HepG2 (cell line): ENCODE results near the gene CEP131. TPM values are rescaled to one million over a fixed set of nuclear protein-coding genes. Genes with fewer than 3 reads are reported as not detected.

ENCODE experiments used
- AHDC1 ChIP-seq: sonication (generic); formaldehyde crosslinking; IDR thresholded peaks from 2 replicates; pipeline ENCODE4 v1.5.1; 2020; ENCODE audit warnings: mild to moderate bottlenecking, missing genetic modification reagents, borderline replicate concordance
- ATF6 ChIP-seq: sonication (generic); formaldehyde crosslinking; conservative IDR thresholded peaks from 2 replicates; pipeline ENCODE4 v1.4.0; 2020; ENCODE audit warnings: missing genetic modification reagents
- DMAP1 ChIP-seq: IDR thresholded peaks from 2 replicates; pipeline ENCODE4 v1.6.1; 2016
- JUN ChIP-seq: sonication (generic); formaldehyde crosslinking; IDR thresholded peaks from 2 replicates; pipeline ENCODE4 v1.4.0; 2020; ENCODE audit warnings: mild to moderate bottlenecking, missing genetic modification reagents
- PRMT3 ChIP-seq: sonication (generic); formaldehyde crosslinking; IDR thresholded peaks from 2 replicates; pipeline ENCODE4 v1.8.1; 2022; ENCODE audit warnings: low read depth, mild to moderate bottlenecking, moderate library complexity, missing genetic modification reagents, borderline replicate concordance
- RAD21 ChIP-seq: fragments of 450-650 bp; formaldehyde crosslinking; IDR thresholded peaks from 2 replicates; pipeline ENCODE4 v1.5.0; 2020; ENCODE audit warnings: mild to moderate bottlenecking
- SIN3B ChIP-seq: fragments of 150-350 bp; IDR thresholded peaks from 2 replicates; pipeline ENCODE4 v1.6.1; 2014; ENCODE audit warnings: low read length
- ZBTB2 ChIP-seq: sonication (generic); formaldehyde crosslinking; IDR thresholded peaks from 2 replicates; pipeline ENCODE4 v1.8.0; 2022; ENCODE audit warnings: low read depth, missing genetic modification reagents
- ZBTB44 ChIP-seq: sonication (generic); formaldehyde crosslinking; IDR thresholded peaks from 2 replicates; pipeline ENCODE4 v1.4.0; 2020; ENCODE audit warnings: missing genetic modification reagents
- ZFP36L1 ChIP-seq: sonication (generic); formaldehyde crosslinking; IDR thresholded peaks from 2 replicates; pipeline ENCODE4 v1.8.0; 2022; ENCODE audit warnings: mild to moderate bottlenecking, missing genetic modification reagents, moderate library complexity
- ZNF496 ChIP-seq: sonication (generic); formaldehyde crosslinking; IDR thresholded peaks from 2 replicates; pipeline ENCODE4 v1.8.1; 2023; ENCODE audit warnings: mild to moderate bottlenecking, moderate library complexity, missing genetic modification reagents; ENCODE audit not compliant: insufficient replicate concordance
- ZNF569 ChIP-seq: sonication (generic); formaldehyde crosslinking; IDR thresholded peaks from 2 replicates; pipeline ENCODE4 v1.5.0; 2020; ENCODE audit warnings: mild to moderate bottlenecking, missing genetic modification reagents, moderate library complexity, borderline replicate concordance
- ZNF619 ChIP-seq: sonication (generic); formaldehyde crosslinking; IDR thresholded peaks from 2 replicates; pipeline ENCODE4 v1.4.0; 2020; ENCODE audit warnings: mild to moderate bottlenecking, missing genetic modification reagents
- ZNF674 ChIP-seq: sonication (generic); formaldehyde crosslinking; IDR thresholded peaks from 2 replicates; pipeline ENCODE4 v1.5.0; 2020; ENCODE audit warnings: low read depth, mild to moderate bottlenecking, missing genetic modification reagents
- polyA plus RNA-seq, 8 experiments: library from polyadenylated mRNA; depleted of rRNA in 3 of 8; stranded (reverse) in 7 of 8; unstranded in 1 of 8; fragments of >200 nt; fragmentation: Illumina TruSeq in 4 of 8; extraction: Trizol in 4 of 8; gene quantifications; 2 replicates each; pipeline versions ENCODE4 v1.2.1 to v1.2.3, GENCODE V29; 2011 to 2016; ENCODE audit warnings: low read depth in 4 of 8, missing spikeins in 1 of 8, mixed read lengths in 1 of 8; ENCODE audit not compliant: insufficient read depth in 1 of 8
- total RNA-seq, 5 experiments: library from RNA; depleted of rRNA; stranded (reverse); fragments of >200 nt; fragmentation: Illumina TruSeq; extraction: Trizol; gene quantifications; 2 replicates each; pipeline ENCODE4 v1.2.3, GENCODE V29; 2016; ENCODE audit warnings: low read depth in 1 of 5
- TF ChIP-seq, protein P1 (sequence below): IDR thresholded peaks from 2 replicates; pipeline ENCODE4 v1.6.1; 2016; ENCODE audit warnings: missing compliant biosample characterization, missing genetic modification reagents, borderline replicate concordance

The CEP131 gene
- total and polyA plus RNA-seq, 2 of the 13 experiments (the other 11 are each of a cell fraction or from before 2014, with no cell fraction given), result 5.0 to 16.8 TPM

- TF ChIP-seq, protein P1, sequence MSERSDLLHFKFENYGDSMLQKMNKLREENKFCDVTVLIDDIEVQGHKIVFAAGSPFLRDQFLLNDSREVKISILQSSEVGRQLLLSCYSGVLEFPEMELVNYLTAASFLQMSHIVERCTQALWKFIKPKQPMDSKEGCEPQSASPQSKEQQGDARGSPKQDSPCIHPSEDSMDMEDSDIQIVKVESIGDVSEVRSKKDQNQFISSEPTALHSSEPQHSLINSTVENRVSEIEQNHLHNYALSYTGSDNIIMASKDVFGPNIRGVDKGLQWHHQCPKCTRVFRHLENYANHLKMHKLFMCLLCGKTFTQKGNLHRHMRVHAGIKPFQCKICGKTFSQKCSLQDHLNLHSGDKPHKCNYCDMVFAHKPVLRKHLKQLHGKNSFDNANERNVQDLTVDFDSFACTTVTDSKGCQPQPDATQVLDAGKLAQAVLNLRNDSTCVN (CRISPR knock-in tag), result no peak
- TF ChIP-seq ZNF496 (no peak), JUN (CRISPR knock-in tag) (no peak), SIN3B (no peak), ZNF674 (CRISPR knock-in tag) (no peak), ZNF619 (CRISPR knock-in tag) (peak; percentile 93; the same call in 1 of the 2 replicates), ATF6 (CRISPR knock-in tag) (no peak), RAD21 (peak; percentile 57), DMAP1 (CRISPR knock-in tag) (peak; percentile 54; the same call in 1 of the 2 replicates), PRMT3 (CRISPR knock-in tag) (peak; percentile 66; the same call in 1 of the 2 replicates), AHDC1 (CRISPR knock-in tag) (no peak), ZFP36L1 (CRISPR knock-in tag) (no peak), ZNF569 (CRISPR knock-in tag) (no peak; the same call in 1 of the 2 replicates), ZBTB44 (CRISPR knock-in tag) (peak; percentile 71; the same call in 1 of the 2 replicates), ZBTB2 (CRISPR knock-in tag) (peak; percentile 65; the same call in 1 of the 2 replicates)
Observed at GRCh38 chr17:81165246-81166032, 57.3 kb downstream of the CEP131 start, which contains the start of gene PVALEF (continued).
